OCI-LY7 (cell line): ENCODE measurements around the gene HSPB6. TPM values are rescaled to one million over a fixed set of nuclear protein-coding genes. Genes with fewer than 3 reads are reported as not detected.

ENCODE experiments used
- BruUV-seq: library from RNA; stranded (reverse); fragments of 400-500 nt; replicated peaks from 2 replicates; lab custom pipeline; 2021; lab: Mats Ljungman, UMichigan
- CTCF ChIA-PET: fragments of 300-600 bp; sonication (Branson Sonifier 250); formaldehyde crosslinking; loops from one replicate; lab custom pipeline; 2022; ENCODE audit warnings: antibody characterized with exemption; ENCODE audit not compliant: unreplicated experiment; lab: Charles Lee
- POLR2A ChIA-PET: fragments of 300-600 bp; sonication (Branson Sonifier 250); formaldehyde crosslinking; loops from one replicate; lab custom pipeline; 2022; ENCODE audit warnings: antibody characterized with exemption; lab: Charles Lee
- DNase-seq: peaks from one replicate; pipeline ENCODE4 v3.0.0-alpha.2; 2015; ENCODE audit warnings: low spot score
- H2AFZ ChIP-seq: fragments of 200-600 bp; sonication (generic), shearing (Covaris generic); 2 replicates; pipeline ENCODE4 v1.6.1; 2014; ENCODE audit warnings: mild to moderate bottlenecking, antibody characterized with exemption, low read length, moderate library complexity
- H3K27ac ChIP-seq: fragments of 200-600 bp; sonication (generic); 2 replicates; pipeline ENCODE4 v1.5.1; 2014; ENCODE audit warnings: mixed run types, low read depth, mild to moderate bottlenecking, moderate library complexity, low read length, inconsistent platforms; ENCODE audit not compliant: poor library complexity, severe bottlenecking
- H3K36me3 ChIP-seq: fragments of 200-600 bp; sonication (generic); 2 replicates; pipeline ENCODE4 v1.6.1; 2014; ENCODE audit warnings: mild to moderate bottlenecking, antibody characterized with exemption, low read length, moderate library complexity, mixed read lengths; ENCODE audit not compliant: insufficient read depth
- H3K4me1 ChIP-seq: fragments of 200-600 bp; sonication (generic); 2 replicates; pipeline ENCODE4 v1.5.1; 2014; ENCODE audit warnings: mild to moderate bottlenecking, low read length; ENCODE audit not compliant: insufficient read depth, poor library complexity, severe bottlenecking
- H3K4me2 ChIP-seq: fragments of 200-600 bp; sonication (generic); 2 replicates; pipeline ENCODE4 v1.6.1; 2014; ENCODE audit warnings: mild to moderate bottlenecking, low read length
- H3K4me3 ChIP-seq: fragments of 200-600 bp; sonication (generic); 2 replicates; pipeline ENCODE4 v1.5.1; 2014; ENCODE audit warnings: mild to moderate bottlenecking, low read depth, low read length; ENCODE audit not compliant: poor library complexity, severe bottlenecking
- H3K79me2 ChIP-seq: fragments of 200-600 bp; sonication (generic); 2 replicates; pipeline ENCODE4 v1.6.1; 2016; ENCODE audit warnings: low read depth, mild to moderate bottlenecking, low read length, moderate library complexity, mixed read lengths; ENCODE audit not compliant: insufficient read depth
- H3K9me2 ChIP-seq: fragments of 200-600 bp; sonication (generic); 2 replicates; pipeline ENCODE4 v1.6.1; 2016; ENCODE audit warnings: mild to moderate bottlenecking, low read length, mixed read lengths; ENCODE audit not compliant: insufficient read depth
- H3K9me3 ChIP-seq: fragments of 200-600 bp; sonication (generic); 2 replicates; pipeline ENCODE4 v1.6.1; 2014; ENCODE audit warnings: mild to moderate bottlenecking, mixed run types, low read length, mixed read lengths
- H4K20me1 ChIP-seq: fragments of 200-600 bp; sonication (generic); 2 replicates; pipeline ENCODE4 v1.6.1; 2014; ENCODE audit warnings: mild to moderate bottlenecking, antibody characterized with exemption, low read length, moderate library complexity, mixed read lengths; ENCODE audit not compliant: insufficient read depth
- EZH2phosphoT487 ChIP-seq: fragments of 200-600 bp; sonication (generic); IDR thresholded peaks from 2 replicates; pipeline ENCODE4 v1.6.1; 2018; ENCODE audit warnings: low read depth, borderline replicate concordance, mild to moderate bottlenecking, mixed run types, antibody characterized with exemption, low read length, moderate library complexity, mixed read lengths
- intact Hi-C: fragments of 100-400 bp; cut with micrococcal nuclease; formaldehyde crosslinking; loops from one replicate; pipeline ENCODE4 v1.10.0; 2022; ENCODE audit not compliant: unreplicated experiment
- total RNA-seq, 2 experiments: library from RNA; depleted of rRNA in 1 of 2; stranded (reverse); fragments of >200 nt in 1 of 2; shearing (Covaris generic) in 1 of 2; gene quantifications; 2 replicates each; pipeline ENCODE4 v1.2.3, GENCODE V29; 2014 to 2022
- TF ChIP-seq, protein P1 (sequence below): fragments of 200-600 bp; sonication (generic); conservative IDR thresholded peaks from 2 replicates; pipeline ENCODE4 v1.5.1; 2014; ENCODE audit warnings: mild to moderate bottlenecking, antibody characterized with exemption, low read length, moderate library complexity, mixed read lengths

HSPB6 gene
- total RNA-seq, 2 experiments from 2014 or later: 1.7 TPM; not detected in 1

DNA sequence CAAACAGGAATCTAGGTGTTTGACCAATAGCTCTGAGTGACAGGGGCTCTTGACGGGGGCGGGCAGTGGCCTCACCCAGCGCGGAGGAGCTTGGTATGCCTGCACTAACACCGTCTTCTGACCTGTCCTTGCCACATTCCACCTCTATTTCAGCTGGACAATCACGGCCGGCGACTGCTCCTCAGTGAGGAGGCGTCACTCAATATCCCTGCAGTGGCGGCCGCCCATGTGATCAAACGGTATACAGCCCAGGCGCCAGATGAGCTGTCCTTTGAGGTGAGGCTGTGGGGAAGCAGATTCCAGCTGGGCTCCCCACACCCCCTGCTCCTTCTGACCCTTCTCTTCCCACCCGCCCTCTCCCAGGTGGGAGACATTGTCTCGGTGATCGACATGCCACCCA is 23.2 kb upstream of the HSPB6 start:
- no TSS peak for BruUV-seq
- Histone ChIP-seq H3K4me3 (no peak overlapping the region), H3K4me2 (no peak overlapping the region), H3K36me3 (peaks cover 5% of the 10 kb centered on the region; the same call in 1 of the 2 replicates), H3K9me3 (no peaks in the 10 kb centered on the region), H3K9me2 (no peaks in the 10 kb centered on the region), H2AFZ (no peak overlapping the region), H3K4me1 (peaks cover 10% of the 10 kb centered on the region), H4K20me1 (no peaks in the 10 kb centered on the region), H3K27ac (no peak overlapping the region), H3K79me2 (no peaks in the 10 kb centered on the region)
- POLR2A ChIA-PET: no interaction called here
- TF ChIP-seq, protein P1, sequence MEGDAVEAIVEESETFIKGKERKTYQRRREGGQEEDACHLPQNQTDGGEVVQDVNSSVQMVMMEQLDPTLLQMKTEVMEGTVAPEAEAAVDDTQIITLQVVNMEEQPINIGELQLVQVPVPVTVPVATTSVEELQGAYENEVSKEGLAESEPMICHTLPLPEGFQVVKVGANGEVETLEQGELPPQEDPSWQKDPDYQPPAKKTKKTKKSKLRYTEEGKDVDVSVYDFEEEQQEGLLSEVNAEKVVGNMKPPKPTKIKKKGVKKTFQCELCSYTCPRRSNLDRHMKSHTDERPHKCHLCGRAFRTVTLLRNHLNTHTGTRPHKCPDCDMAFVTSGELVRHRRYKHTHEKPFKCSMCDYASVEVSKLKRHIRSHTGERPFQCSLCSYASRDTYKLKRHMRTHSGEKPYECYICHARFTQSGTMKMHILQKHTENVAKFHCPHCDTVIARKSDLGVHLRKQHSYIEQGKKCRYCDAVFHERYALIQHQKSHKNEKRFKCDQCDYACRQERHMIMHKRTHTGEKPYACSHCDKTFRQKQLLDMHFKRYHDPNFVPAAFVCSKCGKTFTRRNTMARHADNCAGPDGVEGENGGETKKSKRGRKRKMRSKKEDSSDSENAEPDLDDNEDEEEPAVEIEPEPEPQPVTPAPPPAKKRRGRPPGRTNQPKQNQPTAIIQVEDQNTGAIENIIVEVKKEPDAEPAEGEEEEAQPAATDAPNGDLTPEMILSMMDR: no peak
- TF ChIP-seq EZH2phosphoT487: no peak
- DNase-seq: no peak
- intact Hi-C loops: no loop called here
- CTCF ChIA-PET: no interaction called here

- intact Hi-C loops: no loop called here
- H3K4me2 ChIP-seq: no peak overlapping the region
- no peak overlapping the region for H2AFZ ChIP-seq
- TF ChIP-seq, protein P1: no peak
- no peak for TF ChIP-seq EZH2phosphoT487
- H3K9me3 ChIP-seq: no peaks in the 10 kb centered on the region
- no peak overlapping the region for H3K4me3 ChIP-seq
- DNase-seq: no peak
- CTCF ChIA-PET: no interaction called here
- no peaks in the 10 kb centered on the region for H3K9me2 ChIP-seq
- no peaks in the 10 kb centered on the region for H3K79me2 ChIP-seq
- no peaks in the 10 kb centered on the region for H4K20me1 ChIP-seq
- H3K36me3 ChIP-seq: peaks cover 5% of the 10 kb centered on the region; the same call in 1 of the 2 replicates
- POLR2A ChIA-PET: no interaction called here
- H3K4me1 ChIP-seq: peaks cover 19% of the 10 kb centered on the region
- no peak overlapping the region for H3K27ac ChIP-seq
- BruUV-seq: no TSS peak
Measured at GRCh38 chr19:35779033-35779432, 22.2 kb upstream of the HSPB6 start.

DNA sequence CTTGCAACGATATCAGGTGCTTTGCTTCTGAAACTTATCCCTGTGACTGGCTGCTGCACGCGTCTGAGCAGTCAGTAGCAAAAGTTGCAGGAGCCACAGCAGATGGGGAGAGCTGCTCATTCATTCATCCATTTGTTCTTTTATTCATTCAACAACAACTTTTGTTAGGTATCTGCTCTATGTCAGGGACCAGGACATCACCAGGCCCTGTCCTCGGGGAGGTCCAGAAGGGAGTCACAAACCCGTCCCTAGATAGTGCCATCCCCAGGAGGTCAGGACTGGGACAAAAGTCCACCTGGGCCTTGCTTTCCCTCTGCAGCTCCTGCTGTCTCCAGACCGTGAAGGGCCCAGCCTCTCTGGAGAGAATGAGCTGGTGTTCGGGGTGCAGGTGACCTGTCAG is 21.1 kb upstream of the HSPB6 start:
- no peaks in the 10 kb centered on the region for H3K79me2 ChIP-seq
- no peaks in the 10 kb centered on the region for H3K9me2 ChIP-seq
- peaks cover 19% of the 10 kb centered on the region for H3K4me1 ChIP-seq
- intact Hi-C loops: no loop called here
- no peak for TF ChIP-seq EZH2phosphoT487
- TF ChIP-seq, protein P1: no peak
- no TSS peak for BruUV-seq
- H4K20me1 ChIP-seq: no peaks in the 10 kb centered on the region
- no peak overlapping the region for H3K4me2 ChIP-seq
- ChIA-PET POLR2A (no interaction called here), CTCF (interaction anchor here (0.5 kb wide), 1 partner anchor 83 kb away, joined by 5 read pairs; no protein-coding TSS in a partner anchor)
- H3K36me3 ChIP-seq: peaks cover 5% of the 10 kb centered on the region; the same call in 1 of the 2 replicates
- no peak for DNase-seq
- H3K4me3 ChIP-seq: no peak overlapping the region
- no peak overlapping the region for H3K27ac ChIP-seq
- no peaks in the 10 kb centered on the region for H3K9me3 ChIP-seq
- no peak overlapping the region for H2AFZ ChIP-seq
